ENCODE data around the gene TP53. TPM values are rescaled to one million over a fixed set of nuclear protein-coding genes. Genes with fewer than 3 reads are reported as not detected.

TP53 gene
- total and polyA plus RNA-seq, 9 of the 15 experiments (the other 6 are each of a cell fraction or from before 2014, with no cell fraction given): 2.8 to 14.0 (median 7.1) TPM

DNA sequence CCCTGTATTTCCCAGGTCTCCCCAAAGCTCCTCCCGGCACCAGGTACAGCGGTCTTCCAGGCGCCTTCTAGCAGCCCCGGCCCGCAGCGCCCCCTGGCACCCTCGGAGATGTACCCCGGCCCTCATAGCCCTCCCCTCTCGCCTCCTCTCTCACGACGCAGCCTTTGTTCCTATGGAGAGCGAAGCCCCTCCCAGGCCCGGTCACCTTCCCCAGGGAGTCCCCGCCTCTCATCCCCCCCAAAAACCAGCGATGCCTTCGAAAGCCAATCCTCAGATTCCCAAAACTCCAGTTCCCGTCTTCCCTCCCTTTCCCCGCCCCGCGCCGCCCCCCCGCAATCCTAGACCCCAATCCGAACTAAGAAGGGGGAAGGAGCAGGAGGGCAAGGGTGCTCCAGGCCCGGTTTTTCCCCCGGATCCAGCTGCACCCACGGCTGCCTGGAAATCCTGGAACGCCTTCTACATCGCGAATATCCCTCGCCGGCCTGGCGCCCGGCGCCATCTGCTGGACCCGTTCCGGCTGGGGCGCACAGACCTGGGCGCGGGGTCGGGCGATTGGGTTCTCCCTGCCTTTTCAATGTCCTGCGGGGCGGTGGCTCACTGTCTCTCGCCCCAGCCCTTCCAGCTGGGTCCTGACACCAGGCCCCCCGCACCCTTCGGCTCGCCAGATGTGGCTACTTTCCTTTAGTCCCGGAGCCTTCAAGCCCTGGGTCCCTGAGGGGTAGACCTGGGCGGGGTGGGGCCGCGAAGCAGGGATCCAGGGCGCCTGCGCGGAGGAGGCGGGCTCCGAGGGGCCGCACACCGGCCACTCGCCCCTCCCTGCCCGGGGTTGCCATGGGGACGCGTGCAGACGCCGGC lies 29.8 kb upstream of the TP53 start, which contains the start of gene DNAH2 (continued):
- TF ChIP-seq YY1 (IDR thresholded peaks at IDR 0.05; ENCODE audit: borderline replicate concordance in 1 of 3, control insufficient read depth in 1 of 3, extremely low read depth in 1 of 3, insufficient read depth in 3 of 3, insufficient read length in 1 of 3, insufficient replicate concordance in 2 of 3, low read depth in 1 of 3, low read length in 2 of 3): peak in 1 of 3 experiments; percentile 42
- TF ChIP-seq MYC (IDR thresholded peaks at IDR 0.05; ENCODE audit: low read depth, low read length): peak; percentile 41; the same call in 1 of the 2 replicates
- TF ChIP-seq MYC (CRISPR knock-in tag; IDR thresholded peaks at IDR 0.05; ENCODE audit: borderline replicate concordance, low read depth): no peak
- TF ChIP-seq, protein P1, sequence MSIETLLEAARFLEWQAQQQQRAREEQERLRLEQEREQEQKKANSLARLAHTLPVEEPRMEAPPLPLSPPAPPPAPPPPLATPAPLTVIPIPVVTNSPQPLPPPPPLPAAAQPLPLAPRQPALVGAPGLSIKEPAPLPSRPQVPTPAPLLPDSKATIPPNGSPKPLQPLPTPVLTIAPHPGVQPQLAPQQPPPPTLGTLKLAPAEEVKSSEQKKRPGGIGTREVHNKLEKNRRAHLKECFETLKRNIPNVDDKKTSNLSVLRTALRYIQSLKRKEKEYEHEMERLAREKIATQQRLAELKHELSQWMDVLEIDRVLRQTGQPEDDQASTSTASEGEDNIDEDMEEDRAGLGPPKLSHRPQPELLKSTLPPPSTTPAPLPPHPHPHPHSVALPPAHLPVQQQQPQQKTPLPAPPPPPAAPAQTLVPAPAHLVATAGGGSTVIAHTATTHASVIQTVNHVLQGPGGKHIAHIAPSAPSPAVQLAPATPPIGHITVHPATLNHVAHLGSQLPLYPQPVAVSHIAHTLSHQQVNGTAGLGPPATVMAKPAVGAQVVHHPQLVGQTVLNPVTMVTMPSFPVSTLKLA (conservative IDR thresholded peaks at IDR 0.05): peak in 1 of 2 experiments; percentile 43; a peak in 2 of 4 replicates
- peak; percentile 26; the same call in 1 of the 2 replicates for TF ChIP-seq BCOR (IDR thresholded peaks at IDR 0.05)
- TF ChIP-seq POLR3A (IDR thresholded peaks at IDR 0.05; ENCODE audit: borderline replicate concordance, extremely low read depth, insufficient read depth, insufficient read length): no peak
- no peak for TF ChIP-seq PHB (CRISPR knock-in tag; IDR thresholded peaks at IDR 0.05)
- no peak for TF ChIP-seq PTRF (tag; IDR thresholded peaks at IDR 0.05)
- TF ChIP-seq, protein P2, sequence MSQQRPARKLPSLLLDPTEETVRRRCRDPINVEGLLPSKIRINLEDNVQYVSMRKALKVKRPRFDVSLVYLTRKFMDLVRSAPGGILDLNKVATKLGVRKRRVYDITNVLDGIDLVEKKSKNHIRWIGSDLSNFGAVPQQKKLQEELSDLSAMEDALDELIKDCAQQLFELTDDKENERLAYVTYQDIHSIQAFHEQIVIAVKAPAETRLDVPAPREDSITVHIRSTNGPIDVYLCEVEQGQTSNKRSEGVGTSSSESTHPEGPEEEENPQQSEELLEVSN (IDR thresholded peaks at IDR 0.05; ENCODE audit: borderline replicate concordance in 1 of 2, extremely low read depth in 1 of 2, insufficient read depth in 1 of 2, insufficient read length in 1 of 2, low read depth in 1 of 2, low read length in 1 of 2, poor library complexity in 1 of 2, severe bottlenecking in 1 of 2): peak; percentile 33 to 68
- TF ChIP-seq, protein P3, sequence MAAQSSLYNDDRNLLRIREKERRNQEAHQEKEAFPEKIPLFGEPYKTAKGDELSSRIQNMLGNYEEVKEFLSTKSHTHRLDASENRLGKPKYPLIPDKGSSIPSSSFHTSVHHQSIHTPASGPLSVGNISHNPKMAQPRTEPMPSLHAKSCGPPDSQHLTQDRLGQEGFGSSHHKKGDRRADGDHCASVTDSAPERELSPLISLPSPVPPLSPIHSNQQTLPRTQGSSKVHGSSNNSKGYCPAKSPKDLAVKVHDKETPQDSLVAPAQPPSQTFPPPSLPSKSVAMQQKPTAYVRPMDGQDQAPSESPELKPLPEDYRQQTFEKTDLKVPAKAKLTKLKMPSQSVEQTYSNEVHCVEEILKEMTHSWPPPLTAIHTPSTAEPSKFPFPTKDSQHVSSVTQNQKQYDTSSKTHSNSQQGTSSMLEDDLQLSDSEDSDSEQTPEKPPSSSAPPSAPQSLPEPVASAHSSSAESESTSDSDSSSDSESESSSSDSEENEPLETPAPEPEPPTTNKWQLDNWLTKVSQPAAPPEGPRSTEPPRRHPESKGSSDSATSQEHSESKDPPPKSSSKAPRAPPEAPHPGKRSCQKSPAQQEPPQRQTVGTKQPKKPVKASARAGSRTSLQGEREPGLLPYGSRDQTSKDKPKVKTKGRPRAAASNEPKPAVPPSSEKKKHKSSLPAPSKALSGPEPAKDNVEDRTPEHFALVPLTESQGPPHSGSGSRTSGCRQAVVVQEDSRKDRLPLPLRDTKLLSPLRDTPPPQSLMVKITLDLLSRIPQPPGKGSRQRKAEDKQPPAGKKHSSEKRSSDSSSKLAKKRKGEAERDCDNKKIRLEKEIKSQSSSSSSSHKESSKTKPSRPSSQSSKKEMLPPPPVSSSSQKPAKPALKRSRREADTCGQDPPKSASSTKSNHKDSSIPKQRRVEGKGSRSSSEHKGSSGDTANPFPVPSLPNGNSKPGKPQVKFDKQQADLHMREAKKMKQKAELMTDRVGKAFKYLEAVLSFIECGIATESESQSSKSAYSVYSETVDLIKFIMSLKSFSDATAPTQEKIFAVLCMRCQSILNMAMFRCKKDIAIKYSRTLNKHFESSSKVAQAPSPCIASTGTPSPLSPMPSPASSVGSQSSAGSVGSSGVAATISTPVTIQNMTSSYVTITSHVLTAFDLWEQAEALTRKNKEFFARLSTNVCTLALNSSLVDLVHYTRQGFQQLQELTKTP (IDR thresholded peaks at IDR 0.05; ENCODE audit: low read depth in 1 of 2, partially characterized antibody in 2 of 2): peak in 1 of 2 experiments; percentile 20
- no peak for TF ChIP-seq HMG20B (CRISPR knock-in tag; IDR thresholded peaks at IDR 0.05)
- TF ChIP-seq L3MBTL2 (IDR thresholded peaks at IDR 0.05): peak; percentile 64
- no peak for TF ChIP-seq U2AF2 (optimal IDR thresholded peaks at IDR 0.05; ENCODE audit: low read depth, low read length)
- TF ChIP-seq MCM5 (IDR thresholded peaks at IDR 0.05; ENCODE audit: low read depth): no peak
- no peak for TF ChIP-seq SRF (CRISPR knock-in tag; IDR thresholded peaks at IDR 0.05)
- TF ChIP-seq HMG20A (CRISPR knock-in tag; conservative IDR thresholded peaks at IDR 0.05): no peak
